Cardiac muscle cell (in vitro differentiated cells and primary cell): ENCODE measurements around the gene IFNAR2. TPM values are rescaled to one million over a fixed set of nuclear protein-coding genes. Genes with fewer than 3 reads are reported as not detected.

ENCODE experiments used
- DNase-seq, 2 donors: peaks; one replicate each; pipeline versions ENCODE4 v3.0.0 to v3.0.0-alpha.2; 2010 to 2017; ENCODE audit warnings: low read depth in 1 of 2, low spot score in 1 of 2
- H3K27ac ChIP-seq: fragments of 200-600 bp; sonication (generic); 2 replicates; pipeline ENCODE4 v1.5.1; 2016
- H3K27me3 ChIP-seq: fragments of 200-600 bp; sonication (generic); 2 replicates; pipeline ENCODE4 v1.6.0; 2016; ENCODE audit warnings: control low read depth
- H3K36me3 ChIP-seq: fragments of 200-600 bp; sonication (generic); 2 replicates; pipeline ENCODE4 v1.5.1; 2016; ENCODE audit warnings: control low read depth
- H3K4me1 ChIP-seq: fragments of 200-600 bp; sonication (generic); 2 replicates; pipeline ENCODE4 v1.8.1; 2017; ENCODE audit warnings: low read depth, mild to moderate bottlenecking, mixed run types
- H3K4me3 ChIP-seq: fragments of 200-600 bp; sonication (generic); 2 replicates; pipeline ENCODE4 v1.5.1; 2016; ENCODE audit warnings: mild to moderate bottlenecking
- H3K9me3 ChIP-seq: fragments of 200-600 bp; sonication (generic); 2 replicates; pipeline ENCODE4 v1.5.1; 2017; ENCODE audit warnings: low read depth, mild to moderate bottlenecking, control low read depth
- polyA plus RNA-seq: library from polyadenylated mRNA; unstranded; fragments of >200 nt; fragmentation: Nextera tagmentation; extraction: Ambion mirVana; gene quantifications from 2 replicates; pipeline ENCODE4 v1.2.1, GENCODE V29; 2016
- total RNA-seq: library from RNA; depleted of rRNA; stranded (reverse); fragments of >200 nt; gene quantifications from 2 replicates; pipeline ENCODE4 v1.2.3, GENCODE V29; 2016
- TF ChIP-seq, protein P1 (sequence below): IDR thresholded peaks from 2 replicates; pipeline ENCODE4 v1.5.1; 2012; ENCODE audit warnings: low read depth, mild to moderate bottlenecking, low read length

The IFNAR2 gene
- total and polyA plus RNA-seq, 2 experiments from 2014 or later = 3.3 to 10.9 TPM

DNA sequence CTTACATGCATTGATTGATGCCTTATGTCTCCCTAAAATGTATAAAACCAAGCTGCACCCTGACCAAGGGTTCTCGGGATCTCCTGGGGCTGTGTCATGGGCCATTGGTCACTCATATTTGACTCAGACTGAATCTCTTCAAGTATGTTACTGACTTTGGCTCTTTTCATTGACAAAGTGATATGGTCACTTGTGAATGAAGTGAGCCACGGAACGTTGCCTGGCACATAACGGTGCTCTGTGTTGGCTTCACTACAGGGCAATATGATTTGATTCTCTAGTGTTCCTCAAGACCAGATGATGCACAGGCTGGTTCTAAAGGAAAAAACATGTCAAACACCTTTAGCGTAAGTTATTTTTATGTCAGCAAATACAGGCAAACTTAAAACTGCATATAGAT is 25.0 kb downstream of the IFNAR2 start:
- H3K27me3 ChIP-seq = no peaks in the 10 kb centered on the region
- no peak for DNase-seq
- no peak overlapping the region for H3K27ac ChIP-seq
- TF ChIP-seq, protein P1, sequence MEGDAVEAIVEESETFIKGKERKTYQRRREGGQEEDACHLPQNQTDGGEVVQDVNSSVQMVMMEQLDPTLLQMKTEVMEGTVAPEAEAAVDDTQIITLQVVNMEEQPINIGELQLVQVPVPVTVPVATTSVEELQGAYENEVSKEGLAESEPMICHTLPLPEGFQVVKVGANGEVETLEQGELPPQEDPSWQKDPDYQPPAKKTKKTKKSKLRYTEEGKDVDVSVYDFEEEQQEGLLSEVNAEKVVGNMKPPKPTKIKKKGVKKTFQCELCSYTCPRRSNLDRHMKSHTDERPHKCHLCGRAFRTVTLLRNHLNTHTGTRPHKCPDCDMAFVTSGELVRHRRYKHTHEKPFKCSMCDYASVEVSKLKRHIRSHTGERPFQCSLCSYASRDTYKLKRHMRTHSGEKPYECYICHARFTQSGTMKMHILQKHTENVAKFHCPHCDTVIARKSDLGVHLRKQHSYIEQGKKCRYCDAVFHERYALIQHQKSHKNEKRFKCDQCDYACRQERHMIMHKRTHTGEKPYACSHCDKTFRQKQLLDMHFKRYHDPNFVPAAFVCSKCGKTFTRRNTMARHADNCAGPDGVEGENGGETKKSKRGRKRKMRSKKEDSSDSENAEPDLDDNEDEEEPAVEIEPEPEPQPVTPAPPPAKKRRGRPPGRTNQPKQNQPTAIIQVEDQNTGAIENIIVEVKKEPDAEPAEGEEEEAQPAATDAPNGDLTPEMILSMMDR = no peak
- H3K9me3 ChIP-seq = no peaks in the 10 kb centered on the region
- no peaks in the 10 kb centered on the region for H3K4me1 ChIP-seq
- H3K36me3 ChIP-seq = peaks cover 14% of the 10 kb centered on the region
- H3K4me3 ChIP-seq = no peak overlapping the region

DNA sequence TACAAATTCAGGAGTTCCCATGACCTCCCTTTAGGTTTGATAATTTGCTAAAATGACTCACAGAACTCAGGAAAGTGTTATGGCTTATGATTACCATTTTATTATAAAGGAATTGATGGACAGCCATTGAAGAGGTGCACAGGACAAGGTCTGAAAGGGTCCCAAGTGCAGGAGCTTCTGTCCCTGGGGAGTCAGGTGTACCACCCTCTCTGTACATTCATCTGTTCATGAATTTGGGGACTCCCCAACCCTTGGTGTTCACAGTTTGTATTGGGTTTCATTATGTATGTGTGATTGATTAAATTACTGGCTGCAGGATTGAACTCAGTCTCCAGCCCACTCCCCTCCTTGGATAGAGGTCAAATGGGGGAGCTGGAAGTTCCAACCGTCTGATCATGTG is 25.7 kb downstream of the IFNAR2 start:
- Histone ChIP-seq H3K9me3 (no peaks in the 10 kb centered on the region), H3K4me1 (no peaks in the 10 kb centered on the region), H3K36me3 (peaks cover 14% of the 10 kb centered on the region), H3K4me3 (no peak overlapping the region), H3K27ac (no peak overlapping the region), H3K27me3 (no peaks in the 10 kb centered on the region)
- DNase-seq = no peak
- TF ChIP-seq, protein P1 = no peak

DNA sequence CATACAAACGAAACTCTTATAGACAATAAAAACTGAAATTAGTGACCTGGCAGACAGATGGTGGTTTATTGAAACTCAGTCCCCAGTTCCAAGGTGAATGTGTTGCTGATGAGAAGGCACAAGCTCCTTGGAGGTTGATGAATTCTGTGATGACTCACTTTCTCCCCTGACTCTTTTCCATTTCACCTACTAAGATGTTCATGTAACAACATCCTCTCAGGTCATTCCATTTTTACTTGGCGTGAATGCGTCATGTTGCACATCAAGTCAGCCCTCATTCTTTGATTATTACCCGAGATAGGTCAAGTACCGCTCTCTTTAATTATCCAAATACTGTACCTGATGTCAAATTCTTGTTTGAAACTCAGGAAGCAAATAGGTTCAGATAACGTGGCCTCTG is 26.3 kb downstream of the IFNAR2 start:
- Histone ChIP-seq H3K4me1 (no peaks in the 10 kb centered on the region), H3K27me3 (no peaks in the 10 kb centered on the region), H3K36me3 (peaks cover 14% of the 10 kb centered on the region), H3K4me3 (no peak overlapping the region), H3K27ac (no peak overlapping the region), H3K9me3 (no peaks in the 10 kb centered on the region)
- no peak for DNase-seq
- TF ChIP-seq, protein P1 = no peak

DNA sequence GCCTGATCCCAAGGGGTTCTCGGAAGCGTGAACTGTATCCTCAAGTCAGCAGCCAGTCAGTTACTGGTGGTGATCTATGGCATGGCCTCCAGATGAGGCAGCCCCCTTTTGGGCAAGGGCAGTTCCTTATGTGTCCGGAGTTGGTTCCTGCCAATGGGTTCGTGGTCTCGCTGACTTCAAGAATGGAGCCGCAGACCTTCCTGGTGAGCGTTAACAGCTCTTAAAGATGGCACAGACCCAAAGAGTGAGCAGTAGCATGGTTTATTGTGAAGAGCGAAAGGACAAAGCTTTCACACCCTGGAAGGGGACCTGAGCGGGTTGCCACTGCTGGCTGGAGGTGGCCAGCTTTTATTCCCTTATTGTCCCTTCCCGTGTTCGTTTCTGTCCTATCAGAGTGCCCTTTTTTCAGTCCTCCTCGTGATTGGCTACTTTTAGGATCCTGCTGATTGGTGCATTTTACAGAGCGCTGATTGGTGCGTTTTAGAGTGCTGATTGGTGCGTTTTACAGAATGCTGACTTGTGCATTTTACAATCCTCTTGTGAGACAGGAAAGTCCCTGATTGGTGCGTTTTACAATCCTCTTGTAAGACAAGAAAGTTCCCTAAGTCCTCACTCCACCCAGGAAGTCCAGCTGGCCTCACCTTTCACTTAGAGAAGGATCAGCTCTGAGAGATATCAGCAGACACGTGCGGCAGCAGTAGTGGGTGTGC is 27.5 kb downstream of the IFNAR2 start:
- DNase-seq = no peak
- H3K36me3 ChIP-seq = peaks cover 4% of the 10 kb centered on the region
- H3K27me3 ChIP-seq = no peaks in the 10 kb centered on the region
- no peaks in the 10 kb centered on the region for H3K4me1 ChIP-seq
- no peak overlapping the region for H3K27ac ChIP-seq
- no peak overlapping the region for H3K4me3 ChIP-seq
- TF ChIP-seq, protein P1 = no peak
- no peaks in the 10 kb centered on the region for H3K9me3 ChIP-seq

DNA sequence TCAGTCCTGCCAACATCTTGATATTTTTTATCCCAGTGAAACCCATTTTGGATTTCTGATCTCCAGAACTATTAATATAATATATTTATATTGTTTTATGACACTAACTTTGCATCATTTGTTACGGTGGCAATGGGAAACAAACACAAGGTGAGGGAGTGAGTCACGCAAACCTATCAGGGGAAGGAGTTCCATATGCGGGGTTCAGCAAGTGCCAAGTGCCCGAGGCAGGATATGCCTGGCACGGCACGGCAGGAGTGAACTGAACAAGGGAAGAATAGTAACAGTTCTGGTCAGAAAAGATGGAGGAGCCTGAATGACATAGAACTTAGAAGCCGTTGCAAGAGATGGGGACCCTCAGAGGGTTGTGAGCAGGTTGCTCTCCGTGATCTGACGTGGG is 28.7 kb downstream of the IFNAR2 start:
- H3K4me3 ChIP-seq = no peak overlapping the region
- H3K27ac ChIP-seq = no peak overlapping the region
- no peaks in the 10 kb centered on the region for H3K27me3 ChIP-seq
- TF ChIP-seq, protein P1 = no peak
- H3K9me3 ChIP-seq = no peaks in the 10 kb centered on the region
- no peaks in the 10 kb centered on the region for H3K4me1 ChIP-seq
- DNase-seq = no peak
- H3K36me3 ChIP-seq = no peaks in the 10 kb centered on the region

DNA sequence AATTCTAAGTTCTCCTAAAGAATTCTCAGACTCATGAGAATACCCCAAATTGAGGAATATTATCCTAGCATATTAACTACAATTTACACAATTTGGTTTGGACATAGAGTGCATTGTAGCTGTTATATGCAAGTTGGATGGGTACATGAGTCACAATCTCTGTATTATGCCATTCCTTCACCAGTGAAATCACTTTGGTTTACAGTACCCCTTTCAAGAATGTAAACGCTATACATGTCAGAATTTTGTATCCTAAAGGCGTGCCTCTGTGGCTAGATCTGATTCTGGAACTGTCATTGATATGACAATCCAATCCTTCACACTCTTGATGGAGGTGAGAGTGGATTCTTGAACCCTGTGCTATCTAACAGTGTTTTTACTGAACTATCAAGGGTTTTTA is 29.7 kb downstream of the IFNAR2 start:
- Histone ChIP-seq H3K9me3 (no peaks in the 10 kb centered on the region), H3K36me3 (no peaks in the 10 kb centered on the region), H3K27ac (no peak overlapping the region), H3K4me3 (no peak overlapping the region), H3K27me3 (no peaks in the 10 kb centered on the region), H3K4me1 (no peaks in the 10 kb centered on the region)
- no peak for DNase-seq
- TF ChIP-seq, protein P1 = no peak
